ENCODE results near the gene USF1. TPM values are rescaled to one million over a fixed set of nuclear protein-coding genes. Genes with fewer than 3 reads are reported as not detected.

USF1 gene
- total and polyA plus RNA-seq, 2 experiments from 2014 or later: 23.8 to 74.8 TPM

DNA sequence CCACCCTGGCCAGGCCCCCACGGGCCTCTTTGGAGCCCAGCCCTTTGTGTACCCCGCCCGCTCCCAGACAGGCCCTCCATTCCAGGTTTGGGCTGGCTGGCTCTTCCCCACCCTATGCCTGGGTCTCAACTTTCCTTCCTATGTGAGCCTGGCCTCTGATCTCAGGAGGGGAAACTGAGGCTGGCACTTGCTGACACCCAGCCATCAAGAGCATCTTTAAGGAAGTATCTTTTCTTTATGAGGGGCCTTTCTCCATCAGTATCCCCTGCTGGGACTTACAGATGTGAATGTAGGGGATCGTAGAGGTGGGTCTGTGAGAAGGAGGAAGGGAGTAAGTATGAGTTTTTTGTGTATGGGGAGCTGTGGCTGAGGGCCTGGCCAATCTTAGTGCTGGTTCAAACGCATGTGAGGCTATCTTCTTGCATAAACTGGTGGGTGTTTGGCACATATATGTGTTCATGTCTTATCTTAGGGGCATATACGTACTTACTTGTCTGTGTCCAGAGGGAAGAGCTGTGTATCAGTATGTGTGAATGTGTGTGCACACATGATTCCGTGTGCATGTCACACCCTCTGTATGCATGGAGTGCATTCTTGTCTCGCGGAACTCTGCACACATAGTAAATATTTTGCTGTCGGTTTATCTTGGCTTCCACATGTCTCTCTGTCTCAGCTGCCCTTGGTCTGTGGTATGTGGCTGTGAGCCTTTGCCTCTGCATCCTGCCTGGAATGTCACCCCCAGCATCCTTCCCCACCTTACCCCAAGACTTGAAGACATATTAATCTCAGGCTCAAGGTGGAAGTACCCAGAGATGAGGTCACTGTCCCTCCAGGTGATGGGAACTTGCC is 38.2 kb upstream of the USF1 start:
- ATAC-seq (no peak), DNase-seq (ENCODE audit: low spot score) (no peak)
- H3K36me3 ChIP-seq (ENCODE audit: insufficient read depth): no peaks in the 10 kb centered on the region
- TF ChIP-seq, protein P1, sequence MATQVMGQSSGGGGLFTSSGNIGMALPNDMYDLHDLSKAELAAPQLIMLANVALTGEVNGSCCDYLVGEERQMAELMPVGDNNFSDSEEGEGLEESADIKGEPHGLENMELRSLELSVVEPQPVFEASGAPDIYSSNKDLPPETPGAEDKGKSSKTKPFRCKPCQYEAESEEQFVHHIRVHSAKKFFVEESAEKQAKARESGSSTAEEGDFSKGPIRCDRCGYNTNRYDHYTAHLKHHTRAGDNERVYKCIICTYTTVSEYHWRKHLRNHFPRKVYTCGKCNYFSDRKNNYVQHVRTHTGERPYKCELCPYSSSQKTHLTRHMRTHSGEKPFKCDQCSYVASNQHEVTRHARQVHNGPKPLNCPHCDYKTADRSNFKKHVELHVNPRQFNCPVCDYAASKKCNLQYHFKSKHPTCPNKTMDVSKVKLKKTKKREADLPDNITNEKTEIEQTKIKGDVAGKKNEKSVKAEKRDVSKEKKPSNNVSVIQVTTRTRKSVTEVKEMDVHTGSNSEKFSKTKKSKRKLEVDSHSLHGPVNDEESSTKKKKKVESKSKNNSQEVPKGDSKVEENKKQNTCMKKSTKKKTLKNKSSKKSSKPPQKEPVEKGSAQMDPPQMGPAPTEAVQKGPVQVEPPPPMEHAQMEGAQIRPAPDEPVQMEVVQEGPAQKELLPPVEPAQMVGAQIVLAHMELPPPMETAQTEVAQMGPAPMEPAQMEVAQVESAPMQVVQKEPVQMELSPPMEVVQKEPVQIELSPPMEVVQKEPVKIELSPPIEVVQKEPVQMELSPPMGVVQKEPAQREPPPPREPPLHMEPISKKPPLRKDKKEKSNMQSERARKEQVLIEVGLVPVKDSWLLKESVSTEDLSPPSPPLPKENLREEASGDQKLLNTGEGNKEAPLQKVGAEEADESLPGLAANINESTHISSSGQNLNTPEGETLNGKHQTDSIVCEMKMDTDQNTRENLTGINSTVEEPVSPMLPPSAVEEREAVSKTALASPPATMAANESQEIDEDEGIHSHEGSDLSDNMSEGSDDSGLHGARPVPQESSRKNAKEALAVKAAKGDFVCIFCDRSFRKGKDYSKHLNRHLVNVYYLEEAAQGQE (IDR thresholded peaks at IDR 0.05; ENCODE audit: unreplicated experiment): no peak
- TF ChIP-seq STAT1 (IDR thresholded peaks at IDR 0.05; ENCODE audit: unreplicated experiment) (no peak), ZNF331 (CRISPR knock-in tag; IDR thresholded peaks at IDR 0.05; ENCODE audit: low read depth) (no peak)
- peaks cover 16% of the 10 kb centered on the region for H3K4me1 ChIP-seq (ENCODE audit: insufficient read depth)
- no peak overlapping the region for H3K4me2 ChIP-seq
- no peaks in the 10 kb centered on the region for H4K20me1 ChIP-seq (replicated peaks; ENCODE audit: insufficient read depth)
- H3K4me3 ChIP-seq: no peak overlapping the region
- Mint-ChIP-seq H3K27me3 (ENCODE audit: insufficient read depth, low read depth, poor library complexity) (peaks cover 14% of the 10 kb centered on the region), H3K4me1 (peaks cover 21% of the 10 kb centered on the region), H3K36me3 (ENCODE audit: low read depth) (no peaks in the 10 kb centered on the region; the same call in 2 of the 3 replicates), H3K9me3 (no peaks in the 10 kb centered on the region; the same call in 2 of the 3 replicates), H3K27ac (no peak overlapping the region), H3K4me3 (no peak overlapping the region)
- H3K9me2 ChIP-seq (ENCODE audit: insufficient read depth): peaks cover 5% of the 10 kb centered on the region
- H3F3A ChIP-seq (replicated peaks; ENCODE audit: low read depth): peaks cover 5% of the 10 kb centered on the region; the same call in 1 of the 2 replicates
- H3K27me3 ChIP-seq (ENCODE audit: insufficient read depth): no peaks in the 10 kb centered on the region
- no peak overlapping the region for H2AFZ ChIP-seq
- no peak overlapping the region for H3K27ac ChIP-seq (ENCODE audit: low read depth)
- no peaks in the 10 kb centered on the region for H3K79me2 ChIP-seq (replicated peaks; ENCODE audit: insufficient read depth)

DNA sequence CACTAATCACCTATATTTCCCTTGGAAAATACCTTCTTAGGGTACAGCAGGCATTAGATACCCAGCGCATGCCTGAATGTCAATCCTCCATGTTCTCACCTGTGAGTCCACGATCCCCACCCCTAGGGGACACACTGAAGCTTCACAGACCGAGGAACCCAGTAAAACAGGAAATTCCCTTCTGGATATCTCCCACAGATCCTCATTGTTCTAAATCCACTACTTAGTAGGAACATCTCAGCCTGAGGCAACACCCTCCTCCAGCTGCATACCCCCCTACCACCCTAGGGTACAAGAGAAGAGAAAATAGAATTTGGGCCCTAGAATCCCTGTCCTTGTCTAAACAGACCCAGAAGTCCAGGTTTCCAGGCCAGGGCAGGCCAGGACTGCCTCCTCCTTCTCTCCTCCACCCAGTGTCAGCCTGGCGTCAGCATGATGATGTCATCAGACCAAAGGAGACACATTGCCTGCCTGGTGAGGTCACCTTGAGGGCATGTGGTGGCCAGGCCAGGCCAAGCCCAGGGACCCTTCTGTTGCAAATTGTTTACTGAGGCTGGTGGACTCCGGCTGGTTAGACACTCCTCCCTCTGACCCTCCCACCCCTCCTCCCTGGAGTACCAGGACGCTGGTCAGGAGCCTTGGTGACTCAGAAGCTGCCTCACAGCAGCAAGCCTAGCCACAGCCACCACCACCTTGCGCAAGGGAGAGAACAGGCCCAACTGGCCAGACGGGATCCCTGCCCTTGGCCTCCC is 37.4 kb upstream of the USF1 start:
- H3K4me1 ChIP-seq (ENCODE audit: insufficient read depth): peaks cover 16% of the 10 kb centered on the region
- no peak overlapping the region for H3K4me3 Mint-ChIP-seq
- H3K4me2 ChIP-seq: no peak overlapping the region
- no peak overlapping the region for H3K27ac Mint-ChIP-seq
- no peaks in the 10 kb centered on the region for H4K20me1 ChIP-seq (replicated peaks; ENCODE audit: insufficient read depth)
- DNase-seq (ENCODE audit: low spot score): no peak
- peaks cover 5% of the 10 kb centered on the region; the same call in 1 of the 2 replicates for H3F3A ChIP-seq (replicated peaks; ENCODE audit: low read depth)
- H3K36me3 Mint-ChIP-seq (ENCODE audit: low read depth): no peaks in the 10 kb centered on the region; the same call in 2 of the 3 replicates
- no peak overlapping the region for H3K4me3 ChIP-seq
- no peaks in the 10 kb centered on the region; the same call in 2 of the 3 replicates for H3K9me3 Mint-ChIP-seq
- no peak overlapping the region for H3K27ac ChIP-seq (ENCODE audit: low read depth)
- no peaks in the 10 kb centered on the region for H3K79me2 ChIP-seq (replicated peaks; ENCODE audit: insufficient read depth)
- ATAC-seq: no peak
- no peak overlapping the region for H2AFZ ChIP-seq
- peaks cover 18% of the 10 kb centered on the region for H3K27me3 Mint-ChIP-seq (ENCODE audit: insufficient read depth, low read depth, poor library complexity)
- H3K36me3 ChIP-seq (ENCODE audit: insufficient read depth): no peaks in the 10 kb centered on the region
- peaks cover 5% of the 10 kb centered on the region for H3K9me2 ChIP-seq (ENCODE audit: insufficient read depth)
- peaks cover 19% of the 10 kb centered on the region for H3K4me1 Mint-ChIP-seq
- H3K27me3 ChIP-seq (ENCODE audit: insufficient read depth): no peaks in the 10 kb centered on the region
- TF ChIP-seq POLR2AphosphoS5 (IDR thresholded peaks at IDR 0.05; ENCODE audit: low read depth): no peak
- TF ChIP-seq ZNF114 (CRISPR knock-in tag; IDR thresholded peaks at IDR 0.05): no peak
- TF ChIP-seq, protein P2, sequence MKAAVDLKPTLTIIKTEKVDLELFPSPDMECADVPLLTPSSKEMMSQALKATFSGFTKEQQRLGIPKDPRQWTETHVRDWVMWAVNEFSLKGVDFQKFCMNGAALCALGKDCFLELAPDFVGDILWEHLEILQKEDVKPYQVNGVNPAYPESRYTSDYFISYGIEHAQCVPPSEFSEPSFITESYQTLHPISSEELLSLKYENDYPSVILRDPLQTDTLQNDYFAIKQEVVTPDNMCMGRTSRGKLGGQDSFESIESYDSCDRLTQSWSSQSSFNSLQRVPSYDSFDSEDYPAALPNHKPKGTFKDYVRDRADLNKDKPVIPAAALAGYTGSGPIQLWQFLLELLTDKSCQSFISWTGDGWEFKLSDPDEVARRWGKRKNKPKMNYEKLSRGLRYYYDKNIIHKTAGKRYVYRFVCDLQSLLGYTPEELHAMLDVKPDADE (IDR thresholded peaks at IDR 0.05): no peak
- TF ChIP-seq, protein P3, sequence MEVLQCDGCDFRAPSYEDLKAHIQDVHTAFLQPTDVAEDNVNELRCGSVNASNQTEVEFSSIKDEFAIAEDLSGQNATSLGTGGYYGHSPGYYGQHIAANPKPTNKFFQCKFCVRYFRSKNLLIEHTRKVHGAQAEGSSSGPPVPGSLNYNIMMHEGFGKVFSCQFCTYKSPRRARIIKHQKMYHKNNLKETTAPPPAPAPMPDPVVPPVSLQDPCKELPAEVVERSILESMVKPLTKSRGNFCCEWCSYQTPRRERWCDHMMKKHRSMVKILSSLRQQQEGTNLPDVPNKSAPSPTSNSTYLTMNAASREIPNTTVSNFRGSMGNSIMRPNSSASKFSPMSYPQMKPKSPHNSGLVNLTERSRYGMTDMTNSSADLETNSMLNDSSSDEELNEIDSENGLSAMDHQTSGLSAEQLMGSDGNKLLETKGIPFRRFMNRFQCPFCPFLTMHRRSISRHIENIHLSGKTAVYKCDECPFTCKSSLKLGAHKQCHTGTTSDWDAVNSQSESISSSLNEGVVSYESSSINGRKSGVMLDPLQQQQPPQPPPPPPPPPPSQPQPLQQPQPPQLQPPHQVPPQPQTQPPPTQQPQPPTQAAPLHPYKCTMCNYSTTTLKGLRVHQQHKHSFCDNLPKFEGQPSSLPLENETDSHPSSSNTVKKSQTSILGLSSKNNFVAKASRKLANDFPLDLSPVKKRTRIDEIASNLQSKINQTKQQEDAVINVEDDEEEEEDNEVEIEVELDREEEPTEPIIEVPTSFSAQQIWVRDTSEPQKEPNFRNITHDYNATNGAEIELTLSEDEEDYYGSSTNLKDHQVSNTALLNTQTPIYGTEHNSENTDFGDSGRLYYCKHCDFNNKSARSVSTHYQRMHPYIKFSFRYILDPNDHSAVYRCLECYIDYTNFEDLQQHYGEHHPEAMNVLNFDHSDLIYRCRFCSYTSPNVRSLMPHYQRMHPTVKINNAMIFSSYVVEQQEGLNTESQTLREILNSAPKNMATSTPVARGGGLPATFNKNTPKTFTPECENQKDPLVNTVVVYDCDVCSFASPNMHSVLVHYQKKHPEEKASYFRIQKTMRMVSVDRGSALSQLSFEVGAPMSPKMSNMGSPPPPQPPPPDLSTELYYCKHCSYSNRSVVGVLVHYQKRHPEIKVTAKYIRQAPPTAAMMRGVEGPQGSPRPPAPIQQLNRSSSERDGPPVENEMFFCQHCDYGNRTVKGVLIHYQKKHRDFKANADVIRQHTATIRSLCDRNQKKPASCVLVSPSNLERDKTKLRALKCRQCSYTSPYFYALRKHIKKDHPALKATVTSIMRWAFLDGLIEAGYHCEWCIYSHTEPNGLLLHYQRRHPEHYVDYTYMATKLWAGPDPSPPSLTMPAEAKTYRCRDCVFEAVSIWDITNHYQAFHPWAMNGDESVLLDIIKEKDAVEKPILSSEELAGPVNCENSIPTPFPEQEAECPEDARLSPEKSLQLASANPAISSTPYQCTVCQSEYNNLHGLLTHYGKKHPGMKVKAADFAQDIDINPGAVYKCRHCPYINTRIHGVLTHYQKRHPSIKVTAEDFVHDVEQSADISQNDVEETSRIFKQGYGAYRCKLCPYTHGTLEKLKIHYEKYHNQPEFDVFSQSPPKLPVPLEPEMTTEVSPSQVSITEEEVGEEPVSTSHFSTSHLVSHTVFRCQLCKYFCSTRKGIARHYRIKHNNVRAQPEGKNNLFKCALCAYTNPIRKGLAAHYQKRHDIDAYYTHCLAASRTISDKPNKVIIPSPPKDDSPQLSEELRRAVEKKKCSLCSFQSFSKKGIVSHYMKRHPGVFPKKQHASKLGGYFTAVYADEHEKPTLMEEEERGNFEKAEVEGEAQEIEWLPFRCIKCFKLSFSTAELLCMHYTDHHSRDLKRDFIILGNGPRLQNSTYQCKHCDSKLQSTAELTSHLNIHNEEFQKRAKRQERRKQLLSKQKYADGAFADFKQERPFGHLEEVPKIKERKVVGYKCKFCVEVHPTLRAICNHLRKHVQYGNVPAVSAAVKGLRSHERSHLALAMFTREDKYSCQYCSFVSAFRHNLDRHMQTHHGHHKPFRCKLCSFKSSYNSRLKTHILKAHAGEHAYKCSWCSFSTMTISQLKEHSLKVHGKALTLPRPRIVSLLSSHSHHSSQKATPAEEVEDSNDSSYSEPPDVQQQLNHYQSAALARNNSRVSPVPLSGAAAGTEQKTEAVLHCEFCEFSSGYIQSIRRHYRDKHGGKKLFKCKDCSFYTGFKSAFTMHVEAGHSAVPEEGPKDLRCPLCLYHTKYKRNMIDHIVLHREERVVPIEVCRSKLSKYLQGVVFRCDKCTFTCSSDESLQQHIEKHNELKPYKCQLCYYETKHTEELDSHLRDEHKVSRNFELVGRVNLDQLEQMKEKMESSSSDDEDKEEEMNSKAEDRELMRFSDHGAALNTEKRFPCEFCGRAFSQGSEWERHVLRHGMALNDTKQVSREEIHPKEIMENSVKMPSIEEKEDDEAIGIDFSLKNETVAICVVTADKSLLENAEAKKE (CRISPR knock-in tag; IDR thresholded peaks at IDR 0.05): no peak

Measured in GM23338 (cell line).